Natural killer cell (primary cell): Measurements from ENCODE around the gene MYO1D. TPM values are rescaled to one million over a fixed set of nuclear protein-coding genes. Genes with fewer than 3 reads are reported as not detected.
"Not testable (repeated sequence)": the region's sequence is repeated elsewhere in the genome, so short reads cannot be mapped to it uniquely, and the experiment has no call there.

ENCODE experiments used
- ATAC-seq, 3 donors: fragments of 150-1000 bp in 2 of 3; fragments of 200-7000 bp in 1 of 3; cut with Tn5 transposase; 1 replicate in 1 of 3; 2 replicates in 2 of 3; pipeline ENCODE4 v1.10.0; 2021; ENCODE audit warnings: mild to moderate bottlenecking in 2 of 3, moderate library complexity in 2 of 3
- DNase-seq, 2 donors: peaks; one replicate each; pipeline versions ENCODE4 v3.0.0 to v3.0.0-alpha.2; 2013 to 2021; ENCODE audit warnings: mixed read lengths in 1 of 2
- H3K27ac ChIP-seq: one replicate; pipeline ENCODE4 v1.5.1; 2013; ENCODE audit warnings: mild to moderate bottlenecking, low read length
- H3K27me3 ChIP-seq: one replicate; pipeline ENCODE4 v1.6.1; 2013; ENCODE audit warnings: low read length; ENCODE audit not compliant: control insufficient read depth, insufficient read depth
- H3K36me3 ChIP-seq: one replicate; pipeline ENCODE4 v1.6.1; 2013; ENCODE audit warnings: low read length; ENCODE audit not compliant: control insufficient read depth, insufficient read depth
- H3K4me1 ChIP-seq: one replicate; pipeline ENCODE4 v1.6.1; 2013; ENCODE audit warnings: low read length; ENCODE audit not compliant: control insufficient read depth, insufficient read depth
- H3K4me3 ChIP-seq: one replicate; pipeline ENCODE4 v1.5.1; 2013; ENCODE audit warnings: low read length
- H3K9me3 ChIP-seq: one replicate; pipeline ENCODE4 v1.6.1; 2013; ENCODE audit warnings: low read length; ENCODE audit not compliant: control insufficient read depth, insufficient read depth
- H3K27ac Mint-ChIP-seq, 2 donors: one replicate each; pipeline ENCODE4 v1.8.0; 2022; ENCODE audit warnings: mild to moderate bottlenecking in 2 of 2, mixed read lengths in 2 of 2, moderate library complexity in 1 of 2
- H3K27me3 Mint-ChIP-seq, 2 donors: one replicate each; pipeline ENCODE4 v1.8.0; 2022; ENCODE audit warnings: low read depth in 2 of 2, mixed read lengths in 2 of 2
- H3K36me3 Mint-ChIP-seq: one replicate; pipeline ENCODE4 v1.8.0; 2022; ENCODE audit warnings: mixed read lengths
- H3K4me1 Mint-ChIP-seq, 2 donors: one replicate each; pipeline ENCODE4 v1.8.0; 2022; ENCODE audit warnings: mixed read lengths in 2 of 2
- H3K4me3 Mint-ChIP-seq: one replicate; pipeline ENCODE4 v1.8.0; 2022; ENCODE audit warnings: mild to moderate bottlenecking, moderate library complexity, mixed read lengths
- H3K9me3 Mint-ChIP-seq, 2 donors: one replicate each; pipeline ENCODE4 v1.8.0; 2022; ENCODE audit warnings: mixed read lengths in 2 of 2
- WGBS: methylation state at CpG from one replicate; pipeline ENCODE4 v1.1.7; 2013; ENCODE audit warnings: missing lambda C conversion rate; ENCODE audit not compliant: insufficient coverage; 5-methylcytosine and 5-hydroxymethylcytosine counted together
- intact Hi-C: fragments of 100-400 bp; cut with micrococcal nuclease; formaldehyde crosslinking; loops from one replicate; pipeline ENCODE4 v1.14.2; 2022
- total RNA-seq, 4 donors: library from RNA; stranded (reverse); fragments of 120-200 nt in 1 of 4; gene quantifications; one replicate each; pipeline versions ENCODE4 v1.2.3 to v1.2.4, GENCODE V29; 2013 to 2022
- TF ChIP-seq, protein P1 (sequence below): fragments of 200-600 bp; IDR thresholded peaks from one replicate; pipeline ENCODE4 v1.8.0; 2022; ENCODE audit warnings: antibody characterized with exemption

The MYO1D gene
- total RNA-seq, 3 donors from 2014 or later (not counting 1 experiment from before 2014, with no cell fraction given): 6.8 to 20.2 (median 10.5) TPM

GRCh38 chr17:32894245-32894644 lies 17.3 kb upstream of the MYO1D start:
- no peak overlapping the region for H3K4me3 Mint-ChIP-seq
- TF ChIP-seq, protein P1, sequence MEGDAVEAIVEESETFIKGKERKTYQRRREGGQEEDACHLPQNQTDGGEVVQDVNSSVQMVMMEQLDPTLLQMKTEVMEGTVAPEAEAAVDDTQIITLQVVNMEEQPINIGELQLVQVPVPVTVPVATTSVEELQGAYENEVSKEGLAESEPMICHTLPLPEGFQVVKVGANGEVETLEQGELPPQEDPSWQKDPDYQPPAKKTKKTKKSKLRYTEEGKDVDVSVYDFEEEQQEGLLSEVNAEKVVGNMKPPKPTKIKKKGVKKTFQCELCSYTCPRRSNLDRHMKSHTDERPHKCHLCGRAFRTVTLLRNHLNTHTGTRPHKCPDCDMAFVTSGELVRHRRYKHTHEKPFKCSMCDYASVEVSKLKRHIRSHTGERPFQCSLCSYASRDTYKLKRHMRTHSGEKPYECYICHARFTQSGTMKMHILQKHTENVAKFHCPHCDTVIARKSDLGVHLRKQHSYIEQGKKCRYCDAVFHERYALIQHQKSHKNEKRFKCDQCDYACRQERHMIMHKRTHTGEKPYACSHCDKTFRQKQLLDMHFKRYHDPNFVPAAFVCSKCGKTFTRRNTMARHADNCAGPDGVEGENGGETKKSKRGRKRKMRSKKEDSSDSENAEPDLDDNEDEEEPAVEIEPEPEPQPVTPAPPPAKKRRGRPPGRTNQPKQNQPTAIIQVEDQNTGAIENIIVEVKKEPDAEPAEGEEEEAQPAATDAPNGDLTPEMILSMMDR: no peak
- WGBS: 91% methylated on average over 4 of the region's 4 CpGs
- Histone ChIP-seq H3K4me3 (no peak overlapping the region), H3K27me3 (peaks cover 2% of the 10 kb centered on the region), H3K9me3 (no peaks in the 10 kb centered on the region), H3K36me3 (no peaks in the 10 kb centered on the region), H3K27ac (no peak overlapping the region), H3K4me1 (no peaks in the 10 kb centered on the region)
- H3K9me3 Mint-ChIP-seq: no peaks in the 10 kb centered on the region
- intact Hi-C loops: no loop called here
- H3K27ac Mint-ChIP-seq: no peak overlapping the region
- ATAC-seq (no peak), DNase-seq (no peak)
- H3K27me3 Mint-ChIP-seq: peaks cover 8 to 28% of the 10 kb centered on the region in 2 donors
- no peaks in the 10 kb centered on the region for H3K4me1 Mint-ChIP-seq
- H3K36me3 Mint-ChIP-seq: no peaks in the 10 kb centered on the region

DNA sequence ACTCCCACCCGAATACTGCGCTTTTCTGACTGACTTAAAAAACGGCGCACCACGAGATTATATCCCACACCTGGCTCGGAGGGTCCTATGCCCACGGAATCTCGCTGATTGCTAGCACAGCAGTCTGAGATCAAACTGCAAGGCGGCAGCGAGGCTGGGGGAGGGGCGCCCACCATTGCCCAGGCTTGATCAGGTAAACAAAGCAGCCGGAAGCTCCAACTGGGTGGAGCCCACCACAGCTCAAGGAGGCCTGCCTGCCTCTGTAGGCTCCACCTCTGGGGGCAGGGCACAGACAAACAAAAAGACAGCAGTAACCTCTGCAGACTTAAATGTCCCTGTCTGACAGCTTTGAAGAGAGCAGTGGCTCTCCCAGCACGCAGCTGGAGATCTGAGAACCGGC lies 10.5 kb upstream of the MYO1D start:
- WGBS: no CpG with 5 or more reads among the region's 14 CpGs
- ATAC-seq, H3K27ac ChIP-seq, H3K4me3 ChIP-seq, H3K4me1 Mint-ChIP-seq, H3K4me3 Mint-ChIP-seq, intact Hi-C loops, H3K36me3 ChIP-seq, H3K4me1 ChIP-seq, H3K27ac Mint-ChIP-seq, H3K9me3 Mint-ChIP-seq, DNase-seq, H3K36me3 Mint-ChIP-seq, H3K9me3 ChIP-seq, H3K27me3 ChIP-seq: not testable (repeated sequence)
- H3K27me3 Mint-ChIP-seq: peaks cover 9 to 17% of the 10 kb centered on the region in 2 donors

GRCh38 chr17:32886951-32887350 lies 10.0 kb upstream of the MYO1D start:
- H3K27me3 ChIP-seq, H3K4me3 Mint-ChIP-seq, ATAC-seq, H3K36me3 ChIP-seq, H3K9me3 Mint-ChIP-seq, intact Hi-C loops, H3K27ac ChIP-seq, H3K9me3 ChIP-seq, H3K36me3 Mint-ChIP-seq, H3K4me1 Mint-ChIP-seq, H3K4me1 ChIP-seq, DNase-seq, H3K27ac Mint-ChIP-seq, H3K4me3 ChIP-seq: not testable (repeated sequence)
- 96% methylated on average over 3 of the region's 16 CpGs for WGBS
- H3K27me3 Mint-ChIP-seq: peaks cover 9 to 17% of the 10 kb centered on the region in 2 donors

- no peak for ATAC-seq
- Mint-ChIP-seq H3K4me1 (peaks cover under 1 to 2% of the 10 kb centered on the region in 2 donors), H3K27me3 (peaks cover 22 to 23% of the 10 kb centered on the region in 2 donors), H3K27ac (no peak overlapping the region), H3K9me3 (no peaks in the 10 kb centered on the region), H3K4me3 (no peak overlapping the region), H3K36me3 (no peaks in the 10 kb centered on the region)
- Histone ChIP-seq H3K4me1 (peaks cover 6% of the 10 kb centered on the region), H3K27me3 (peaks cover 3% of the 10 kb centered on the region), H3K36me3 (no peaks in the 10 kb centered on the region), H3K27ac (no peak overlapping the region), H3K4me3 (no peak overlapping the region), H3K9me3 (no peaks in the 10 kb centered on the region)
- intact Hi-C loops: no loop called here
- TF ChIP-seq, protein P1: no peak
- WGBS: 84% methylated on average over 4 of the region's 4 CpGs
- DNase-seq: no peak
These were observed 5.8 kb upstream of the MYO1D start for GRCh38 chr17:32882734-32883133.
